ENCODE measurements around the gene BPIFA2.

DNA sequence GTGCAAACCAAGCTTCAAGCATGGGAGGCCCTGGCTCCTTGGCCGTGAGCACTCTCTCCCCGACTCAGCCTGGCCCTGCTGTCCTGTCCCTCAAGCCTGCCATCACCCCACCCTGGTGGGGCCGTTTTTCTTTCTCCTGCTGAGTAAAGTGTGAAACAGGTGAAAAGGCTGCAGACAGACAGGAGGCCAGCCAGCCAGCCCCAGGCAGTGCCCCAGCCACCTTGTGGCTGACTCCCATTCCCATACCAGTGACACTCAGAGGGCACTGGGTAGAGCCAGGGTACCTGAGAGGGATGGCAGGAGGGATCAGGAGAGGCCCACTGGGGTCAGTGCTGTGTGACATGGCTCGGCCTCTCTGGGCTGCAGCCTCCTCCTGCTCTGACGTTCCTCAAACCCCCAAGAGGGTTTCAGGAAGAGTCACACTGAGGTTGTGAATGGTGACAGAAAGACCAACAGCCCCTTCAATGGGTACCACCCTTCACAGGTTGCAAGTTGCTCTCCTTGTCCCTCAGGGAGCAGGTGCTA is 35.9 kb upstream of the BPIFA2 start:
- TF ChIP-seq POLR2AphosphoS5 (IDR thresholded peaks at IDR 0.05; ENCODE audit: low read length) (no peak), EP300 (IDR thresholded peaks at IDR 0.05; ENCODE audit: borderline replicate concordance in 1 of 2, control insufficient read depth in 1 of 2, low read depth in 2 of 2, low read length in 2 of 2) (no peak), PAX8 (IDR thresholded peaks at IDR 0.05) (no peak)
